Muscle layer of colon (tissue), 2 donors: ENCODE results near the gene C2orf92.

Source experiments
- H3K27ac ChIP-seq: one replicate; pipeline ENCODE4 v1.7.0; 2013; ENCODE audit warnings: low read depth, mild to moderate bottlenecking, low read length, moderate library complexity
- H3K27me3 ChIP-seq, 2 donors: one replicate each; pipeline ENCODE4 v1.7.0; 2013; ENCODE audit warnings: low read length in 2 of 2, mild to moderate bottlenecking in 2 of 2; ENCODE audit not compliant: insufficient read depth in 2 of 2, control insufficient read depth in 1 of 2
- H3K36me3 ChIP-seq: one replicate; pipeline ENCODE4 v1.7.0; 2013; ENCODE audit warnings: mild to moderate bottlenecking, low read length; ENCODE audit not compliant: insufficient read depth
- H3K4me1 ChIP-seq: one replicate; pipeline ENCODE4 v1.7.0; 2013; ENCODE audit warnings: mild to moderate bottlenecking, low read length; ENCODE audit not compliant: insufficient read depth
- H3K4me3 ChIP-seq, 2 donors: one replicate each; pipeline ENCODE4 v1.7.0; 2013; ENCODE audit warnings: low read length in 2 of 2, low read depth in 1 of 2, mild to moderate bottlenecking in 1 of 2, moderate library complexity in 1 of 2
- H3K9ac ChIP-seq: one replicate; pipeline ENCODE4 v1.7.0; 2013; ENCODE audit warnings: low read length
- H3K9me3 ChIP-seq: one replicate; pipeline ENCODE4 v1.7.0; 2013; ENCODE audit warnings: mild to moderate bottlenecking, low read length
- donor health status: abdominal sarcoma.
- donor health status: Adenocarcinoma of cecum.

C2orf92 gene

DNA sequence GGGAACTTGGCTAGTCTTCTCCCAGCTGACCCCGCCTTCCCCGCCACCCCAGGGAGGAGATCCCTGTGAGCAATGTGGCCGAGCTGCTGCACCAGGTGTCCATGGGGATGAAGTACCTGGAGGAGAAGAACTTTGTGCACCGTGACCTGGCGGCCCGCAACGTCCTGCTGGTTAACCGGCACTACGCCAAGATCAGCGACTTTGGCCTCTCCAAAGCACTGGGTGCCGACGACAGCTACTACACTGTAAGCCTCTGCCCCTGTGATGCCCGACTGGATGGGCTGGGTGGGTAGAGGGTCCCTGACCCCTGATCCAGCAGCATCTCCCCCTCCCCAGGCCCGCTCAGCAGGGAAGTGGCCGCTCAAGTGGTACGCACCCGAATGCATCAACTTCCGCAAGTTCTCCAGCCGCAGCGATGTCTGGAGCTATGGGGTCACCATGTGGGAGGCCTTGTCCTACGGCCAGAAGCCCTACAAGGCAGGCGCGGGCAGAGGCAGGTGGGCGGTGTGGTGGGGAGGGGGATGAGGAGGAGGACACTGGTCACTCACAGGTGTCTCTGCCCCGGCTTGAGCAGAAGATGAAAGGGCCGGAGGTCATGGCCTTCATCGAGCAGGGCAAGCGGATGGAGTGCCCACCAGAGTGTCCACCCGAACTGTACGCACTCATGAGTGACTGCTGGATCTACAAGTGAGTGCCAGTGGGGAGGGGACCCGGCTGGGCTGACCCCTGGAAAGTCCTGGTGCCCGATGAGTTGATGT lies 68.1 kb downstream of the C2orf92 start:
- no peak overlapping the region for H3K4me3 ChIP-seq
- no peak overlapping the region for H3K9ac ChIP-seq
- H3K36me3 ChIP-seq: no peaks in the 10 kb centered on the region
- no peaks in the 10 kb centered on the region for H3K9me3 ChIP-seq
- H3K27me3 ChIP-seq: no peaks in the 10 kb centered on the region
- no peak overlapping the region for H3K27ac ChIP-seq
- H3K4me1 ChIP-seq: no peaks in the 10 kb centered on the region

DNA sequence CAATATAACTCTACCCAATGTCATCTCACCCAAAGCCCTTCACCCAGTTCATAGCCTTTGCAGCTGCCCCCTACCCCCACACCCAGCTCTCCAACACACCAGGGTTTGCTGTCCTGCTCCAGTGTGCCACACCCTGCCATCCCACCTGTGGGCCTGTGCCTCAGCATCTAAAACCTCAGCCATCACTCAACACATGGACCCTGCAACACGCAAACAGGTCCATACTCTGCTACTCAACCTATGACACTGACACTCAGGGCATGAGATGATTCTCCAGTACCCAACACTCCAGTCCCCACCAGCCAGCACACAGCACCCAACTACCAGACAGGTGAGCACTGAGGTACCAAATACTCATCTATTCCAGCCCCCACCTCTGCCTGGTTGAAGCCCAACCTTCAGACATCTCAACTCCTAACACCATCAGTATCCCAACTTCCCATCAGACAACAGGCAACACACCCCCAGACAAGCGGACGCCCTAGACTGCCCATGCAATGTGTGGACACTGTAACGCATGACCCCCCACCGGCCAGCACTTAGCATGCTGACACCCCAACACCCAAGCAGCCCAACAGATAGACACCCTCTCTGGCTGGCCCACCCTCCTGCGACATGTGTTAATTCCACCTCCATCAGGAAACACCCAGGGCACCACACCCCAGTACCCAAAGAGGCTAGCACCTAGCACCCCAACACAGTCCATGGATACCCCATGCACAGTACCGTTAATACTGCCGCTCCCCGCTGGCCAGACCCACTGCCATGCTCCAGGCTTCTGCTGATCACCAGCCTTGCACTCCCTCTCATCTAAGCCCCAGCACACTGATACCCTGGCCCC lies 68.9 kb downstream of the C2orf92 start:
- Histone ChIP-seq H3K4me1 (no peaks in the 10 kb centered on the region), H3K4me3 (no peak overlapping the region), H3K9ac (no peak overlapping the region), H3K27me3 (no peaks in the 10 kb centered on the region), H3K36me3 (no peaks in the 10 kb centered on the region), H3K27ac (no peak overlapping the region), H3K9me3 (no peaks in the 10 kb centered on the region)

DNA sequence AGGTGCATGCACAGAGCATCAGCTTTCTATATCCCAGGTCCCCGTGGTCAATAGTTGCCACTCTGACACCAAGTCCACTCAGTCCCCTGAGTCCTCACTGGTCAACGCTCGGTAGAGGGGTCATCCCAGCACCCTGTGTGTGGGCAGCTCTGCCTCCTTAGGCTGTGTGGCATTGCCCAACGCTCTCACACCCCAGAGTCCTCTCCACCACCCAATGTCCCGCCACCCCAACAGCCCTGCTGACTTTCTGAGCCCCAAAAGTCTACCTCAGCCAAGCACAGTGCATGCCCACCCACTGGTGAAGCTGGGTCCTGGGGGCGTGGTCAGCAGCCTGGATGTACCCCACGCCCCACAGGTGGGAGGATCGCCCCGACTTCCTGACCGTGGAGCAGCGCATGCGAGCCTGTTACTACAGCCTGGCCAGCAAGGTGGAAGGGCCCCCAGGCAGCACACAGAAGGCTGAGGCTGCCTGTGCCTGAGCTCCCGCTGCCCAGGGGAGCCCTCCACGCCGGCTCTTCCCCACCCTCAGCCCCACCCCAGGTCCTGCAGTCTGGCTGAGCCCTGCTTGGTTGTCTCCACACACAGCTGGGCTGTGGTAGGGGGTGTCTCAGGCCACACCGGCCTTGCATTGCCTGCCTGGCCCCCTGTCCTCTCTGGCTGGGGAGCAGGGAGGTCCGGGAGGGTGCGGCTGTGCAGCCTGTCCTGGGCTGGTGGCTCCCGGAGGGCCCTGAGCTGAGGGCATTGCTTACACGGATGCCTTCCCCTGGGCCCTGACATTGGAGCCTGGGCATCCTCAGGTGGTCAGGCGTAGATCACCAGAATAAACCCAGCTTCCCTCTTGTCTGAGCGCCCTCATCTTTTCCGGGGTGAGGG lies 69.7 kb downstream of the C2orf92 start:
- H3K27me3 ChIP-seq: no peaks in the 10 kb centered on the region
- no peaks in the 10 kb centered on the region for H3K9me3 ChIP-seq
- no peak overlapping the region for H3K4me3 ChIP-seq
- H3K27ac ChIP-seq: no peak overlapping the region
- no peaks in the 10 kb centered on the region for H3K4me1 ChIP-seq
- H3K9ac ChIP-seq: no peak overlapping the region
- no peaks in the 10 kb centered on the region for H3K36me3 ChIP-seq

DNA sequence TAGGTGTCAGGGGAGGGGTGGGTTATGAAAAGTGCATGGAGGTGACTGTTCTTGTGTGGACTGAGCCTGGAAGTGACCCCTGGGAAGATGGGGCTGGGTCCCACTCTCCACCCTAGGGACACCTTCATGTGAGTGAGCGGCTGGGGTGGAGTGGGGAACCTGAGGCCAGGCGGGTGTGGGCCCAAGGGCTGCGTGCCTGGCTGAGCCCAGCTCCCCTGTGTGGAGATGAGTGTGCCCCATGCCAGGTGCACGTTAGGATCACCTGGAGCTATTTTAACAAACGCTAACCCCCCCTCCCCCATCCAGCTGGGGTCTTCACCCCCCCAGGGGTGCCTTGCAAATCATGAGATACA lies 70.4 kb downstream of the C2orf92 start:
- no peak overlapping the region for H3K9ac ChIP-seq
- H3K4me3 ChIP-seq: no peak overlapping the region
- H3K27ac ChIP-seq: no peak overlapping the region

DNA sequence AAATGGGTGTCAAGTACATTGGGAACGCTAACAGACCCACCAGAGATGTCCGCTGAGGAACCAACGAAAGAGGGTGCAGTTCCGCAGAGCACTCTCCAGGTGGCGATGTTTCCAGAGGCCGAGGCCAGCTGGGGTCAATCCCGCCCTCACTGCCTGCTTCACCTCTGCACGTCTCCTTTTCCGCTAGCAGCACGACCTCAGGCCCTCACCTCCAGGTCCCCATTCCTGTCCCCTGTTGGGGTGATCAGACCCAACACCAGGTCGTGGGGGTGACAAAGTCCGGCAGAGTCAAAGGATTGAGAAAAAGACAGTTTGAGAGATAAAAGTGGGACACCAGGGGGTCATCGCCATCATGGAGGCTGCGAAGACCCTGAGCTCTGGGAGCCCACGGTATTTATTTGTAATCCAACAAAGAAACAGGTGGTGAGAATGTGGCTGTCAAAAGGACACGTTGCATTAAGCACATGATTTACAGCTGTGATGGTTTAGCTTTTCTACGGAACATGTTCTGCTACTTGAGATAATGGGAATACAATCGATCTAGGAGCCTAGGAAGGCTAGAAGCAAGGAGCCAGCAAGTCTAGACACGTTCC lies 71.2 kb downstream of the C2orf92 start:
- Histone ChIP-seq H3K9ac (no peak overlapping the region), H3K27me3 (no peaks in the 10 kb centered on the region), H3K27ac (no peak overlapping the region), H3K4me3 (no peak overlapping the region), H3K9me3 (no peaks in the 10 kb centered on the region), H3K4me1 (no peaks in the 10 kb centered on the region), H3K36me3 (no peaks in the 10 kb centered on the region)

More for the DNA sequence above, 70.4 kb downstream of the C2orf92 start:
- Histone ChIP-seq H3K4me1 (no peaks in the 10 kb centered on the region), H3K27me3 (no peaks in the 10 kb centered on the region), H3K9me3 (no peaks in the 10 kb centered on the region), H3K36me3 (no peaks in the 10 kb centered on the region)

DNA sequence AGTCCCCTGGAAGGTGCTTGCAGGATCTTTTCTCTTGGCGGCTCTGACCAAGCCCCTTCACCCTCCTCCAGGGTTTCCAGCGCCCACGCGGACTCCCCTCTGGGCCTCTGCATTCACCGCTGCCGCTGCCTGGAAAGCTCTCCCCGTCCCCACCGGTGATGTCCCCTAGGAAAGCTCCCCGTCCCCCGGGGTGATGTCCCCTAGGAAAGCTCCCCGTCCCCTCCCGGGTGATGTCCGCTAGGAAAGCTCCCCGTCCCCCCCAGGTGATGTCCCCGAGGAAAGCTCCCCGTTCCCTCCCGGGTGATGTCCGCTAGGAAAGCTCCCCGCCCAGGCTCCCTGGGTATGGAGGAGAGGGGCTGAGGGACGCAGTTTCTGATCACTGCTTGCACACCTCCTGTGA lies 71.7 kb downstream of the C2orf92 start:
- no peaks in the 10 kb centered on the region for H3K36me3 ChIP-seq
- no peak overlapping the region for H3K9ac ChIP-seq
- H3K27ac ChIP-seq: no peak overlapping the region
- no peak overlapping the region for H3K4me3 ChIP-seq
- H3K27me3 ChIP-seq: no peaks in the 10 kb centered on the region
- no peaks in the 10 kb centered on the region for H3K4me1 ChIP-seq
- H3K9me3 ChIP-seq: no peaks in the 10 kb centered on the region

DNA sequence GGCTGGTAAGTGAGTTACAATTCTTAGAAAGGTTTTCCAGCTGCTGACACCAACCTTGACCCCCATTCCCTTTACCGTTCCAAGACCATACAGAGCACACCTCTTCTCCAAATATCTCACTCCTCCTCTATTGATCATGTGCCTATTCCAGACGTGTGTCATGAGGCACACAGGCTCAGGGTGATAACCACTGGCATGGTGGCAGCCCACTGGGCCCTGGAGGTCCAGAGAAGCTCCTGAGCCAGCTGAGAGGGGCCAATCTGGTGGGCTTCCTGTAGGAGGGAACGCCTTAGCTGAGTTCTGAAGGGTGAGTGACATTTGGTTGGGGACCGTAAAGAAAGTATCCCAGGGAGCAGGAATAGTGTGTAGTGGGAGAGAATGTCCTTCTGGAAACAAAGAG lies 72.2 kb downstream of the C2orf92 start:
- H3K27ac ChIP-seq: no peak overlapping the region
- no peak overlapping the region for H3K9ac ChIP-seq
- no peak overlapping the region for H3K4me3 ChIP-seq
- no peaks in the 10 kb centered on the region for H3K9me3 ChIP-seq
- H3K27me3 ChIP-seq: no peaks in the 10 kb centered on the region
- H3K4me1 ChIP-seq: no peaks in the 10 kb centered on the region
- H3K36me3 ChIP-seq: no peaks in the 10 kb centered on the region

GRCh38 chr2:97742381-97742847 lies 72.9 kb downstream of the C2orf92 start:
- no peak overlapping the region for H3K27ac ChIP-seq
- no peaks in the 10 kb centered on the region for H3K36me3 ChIP-seq
- H3K9ac ChIP-seq: no peak overlapping the region

GRCh38 chr2:97743913-97744312 lies 74.4 kb downstream of the C2orf92 start:
- H3K27ac ChIP-seq: no peak overlapping the region
- H3K27me3 ChIP-seq: no peaks in the 10 kb centered on the region
- H3K4me3 ChIP-seq: no peak overlapping the region
- H3K9ac ChIP-seq: no peak overlapping the region
- no peaks in the 10 kb centered on the region for H3K36me3 ChIP-seq
- H3K4me1 ChIP-seq: no peaks in the 10 kb centered on the region
- H3K9me3 ChIP-seq: no peaks in the 10 kb centered on the region

More at GRCh38 chr2:97742381-97742847, 72.9 kb downstream of the C2orf92 start:
- Histone ChIP-seq H3K4me3 (no peak overlapping the region), H3K4me1 (no peaks in the 10 kb centered on the region), H3K9me3 (no peaks in the 10 kb centered on the region), H3K27me3 (no peaks in the 10 kb centered on the region)

DNA sequence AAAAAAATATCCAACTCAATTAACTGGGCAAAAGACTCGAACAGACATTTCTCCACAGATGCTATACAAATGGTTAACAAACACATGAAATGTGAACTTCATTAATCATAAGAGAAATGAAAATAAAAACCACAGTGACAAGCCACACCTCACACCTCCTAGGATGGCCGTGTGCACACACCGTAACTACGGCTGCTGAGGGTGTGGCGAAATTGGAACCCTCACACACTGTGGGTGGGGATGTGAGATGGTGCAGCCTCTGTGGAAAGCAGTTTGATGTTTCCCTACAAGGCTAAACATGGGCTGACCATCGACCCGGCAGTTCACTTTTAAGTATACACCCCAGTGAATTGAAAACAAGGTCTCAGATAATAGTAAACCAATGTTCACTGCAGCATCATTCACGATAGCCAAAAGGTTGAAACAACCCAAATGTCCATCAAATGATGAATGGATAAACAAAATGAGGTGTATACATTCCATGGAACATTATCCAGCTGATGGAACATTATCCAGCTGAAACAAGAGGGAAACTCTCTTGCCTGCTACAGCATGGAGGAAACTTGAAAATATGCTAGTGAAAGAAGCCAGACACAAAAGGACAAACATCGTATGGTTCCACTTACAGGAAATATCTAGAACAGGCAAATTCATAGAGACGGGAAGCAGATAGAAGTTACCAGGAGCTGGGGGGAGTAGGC lies 76.1 kb downstream of the C2orf92 start:
- Histone ChIP-seq H3K27me3 (no peaks in the 10 kb centered on the region), H3K36me3 (no peaks in the 10 kb centered on the region), H3K27ac (no peak overlapping the region)

More for the DNA sequence above, 76.1 kb downstream of the C2orf92 start:
- Histone ChIP-seq H3K4me3 (no peak overlapping the region), H3K4me1 (no peaks in the 10 kb centered on the region), H3K9ac (no peak overlapping the region), H3K9me3 (no peaks in the 10 kb centered on the region)
